IPS-20b (cell line): ENCODE results near the gene ACSL4.
"Not testable (repeated sequence)": the region's sequence is repeated elsewhere in the genome, so short reads cannot be mapped to it uniquely, and the experiment has no call there.

Source experiments
- H3K27ac ChIP-seq: one replicate; pipeline ENCODE4 v1.5.1; 2013; ENCODE audit warnings: low read length
- H3K27me3 ChIP-seq: 2 replicates; pipeline ENCODE4 v1.6.1; 2013; ENCODE audit warnings: mild to moderate bottlenecking, low read length, inconsistent platforms; ENCODE audit not compliant: insufficient read depth
- H3K36me3 ChIP-seq: 2 replicates; pipeline ENCODE4 v1.6.1; 2013; ENCODE audit warnings: low read depth, mild to moderate bottlenecking, inconsistent platforms, low read length, moderate library complexity; ENCODE audit not compliant: insufficient read depth
- H3K4me1 ChIP-seq: 2 replicates; pipeline ENCODE4 v1.6.1; 2013; ENCODE audit warnings: mild to moderate bottlenecking, control low read depth, inconsistent platforms, low read length, moderate library complexity; ENCODE audit not compliant: insufficient read depth
- H3K4me3 ChIP-seq: 2 replicates; pipeline ENCODE4 v1.5.1; 2013; ENCODE audit warnings: mild to moderate bottlenecking, low read length, inconsistent platforms
- H3K9ac ChIP-seq: 2 replicates; pipeline ENCODE4 v1.6.1; 2013; ENCODE audit warnings: low read depth, mild to moderate bottlenecking, inconsistent platforms, low read length, moderate library complexity
- H3K9me3 ChIP-seq: 2 replicates; pipeline ENCODE4 v1.6.1; 2013; ENCODE audit warnings: mild to moderate bottlenecking, low read depth, low read length, inconsistent platforms; ENCODE audit not compliant: insufficient read depth

The ACSL4 gene

GRCh38 chrX:109724971-109725370 is 8.1 kb downstream of the ACSL4 start:
- not testable (repeated sequence) for H3K36me3 ChIP-seq, H3K9ac ChIP-seq, H3K4me3 ChIP-seq, H3K4me1 ChIP-seq, H3K27ac ChIP-seq, H3K9me3 ChIP-seq, H3K27me3 ChIP-seq

DNA sequence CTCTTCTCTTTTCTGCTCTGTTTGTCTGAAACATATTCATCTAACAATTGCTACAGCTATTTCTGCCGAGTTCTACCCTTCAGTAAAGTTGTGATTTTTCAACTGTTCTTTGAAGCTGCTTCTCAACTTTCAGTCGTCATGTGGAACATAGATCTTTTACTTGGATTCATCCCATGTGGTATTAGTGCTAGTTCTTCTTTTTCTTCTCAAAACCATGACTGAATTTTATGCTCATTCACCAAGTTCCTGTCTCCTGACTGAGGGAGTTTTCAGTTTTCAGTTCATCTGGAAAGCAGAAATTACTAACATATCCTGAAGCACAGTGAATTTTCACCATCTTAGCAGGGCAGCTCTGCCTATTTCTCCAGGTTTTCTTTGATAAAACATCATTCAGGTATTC is 12.1 kb downstream of the ACSL4 start:
- H3K4me3 ChIP-seq, result no peak overlapping the region
- no peaks in the 10 kb centered on the region for H3K27me3 ChIP-seq
- H3K27ac ChIP-seq, result no peak overlapping the region
- no peaks in the 10 kb centered on the region; the same call in 1 of the 2 replicates for H3K4me1 ChIP-seq
- no peak overlapping the region for H3K9ac ChIP-seq
- no peaks in the 10 kb centered on the region for H3K9me3 ChIP-seq
- H3K36me3 ChIP-seq, result no peaks in the 10 kb centered on the region

DNA sequence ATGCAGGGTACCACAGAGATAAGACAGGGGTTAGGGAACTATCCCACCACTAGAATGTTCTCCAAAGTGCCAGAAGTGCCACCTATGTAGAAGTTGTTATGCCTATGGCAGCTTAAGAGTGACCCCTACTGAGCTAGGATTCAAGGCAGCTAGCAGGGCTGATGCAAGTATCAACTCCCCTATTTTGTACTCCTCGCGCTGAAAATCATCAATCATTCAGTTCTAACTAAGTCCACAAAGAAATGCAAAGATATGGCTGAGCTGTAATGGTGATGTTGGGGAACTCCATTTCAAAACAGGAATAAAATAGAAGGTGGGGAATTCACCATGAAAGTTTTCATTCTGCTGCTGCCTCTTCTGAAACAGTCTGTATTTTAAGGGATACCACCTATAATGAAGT is 13.8 kb downstream of the ACSL4 start:
- H3K27ac ChIP-seq, result no peak overlapping the region
- no peak overlapping the region for H3K9ac ChIP-seq
- H3K27me3 ChIP-seq, result no peaks in the 10 kb centered on the region
- no peak overlapping the region for H3K4me3 ChIP-seq
- no peaks in the 10 kb centered on the region for H3K9me3 ChIP-seq
- H3K36me3 ChIP-seq, result no peaks in the 10 kb centered on the region
- H3K4me1 ChIP-seq, result no peaks in the 10 kb centered on the region; the same call in 1 of the 2 replicates

DNA sequence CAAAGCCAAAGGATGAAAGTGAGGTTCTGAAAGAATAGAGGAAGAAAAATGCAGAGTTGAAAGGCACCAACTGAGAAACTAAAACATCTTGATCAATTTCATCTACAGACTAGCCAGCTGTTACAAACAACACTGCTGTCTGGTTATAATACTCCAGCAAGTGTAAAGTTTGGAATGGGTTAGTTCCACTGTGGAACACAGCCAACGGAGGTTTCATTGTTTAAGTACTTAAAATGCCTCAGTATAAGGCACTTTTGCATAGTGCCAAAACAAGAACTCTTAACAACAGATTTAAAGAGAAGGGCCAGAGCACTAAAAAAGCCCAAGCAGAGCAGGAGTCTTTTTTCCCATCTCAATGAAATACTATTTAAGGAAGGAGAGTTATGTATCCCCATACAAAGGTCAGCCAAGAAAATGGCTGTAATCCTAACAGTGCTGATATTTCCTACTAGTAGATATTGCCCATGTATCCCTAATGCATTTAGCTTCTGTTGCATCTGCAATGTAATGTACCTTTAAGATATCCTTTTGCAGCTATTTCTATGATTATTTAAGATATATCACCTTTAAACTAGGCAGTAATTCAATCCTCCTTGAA is 16.5 kb downstream of the ACSL4 start:
- H3K9ac ChIP-seq, result no peak overlapping the region
- H3K4me1 ChIP-seq, result no peaks in the 10 kb centered on the region
- no peaks in the 10 kb centered on the region for H3K9me3 ChIP-seq
- no peaks in the 10 kb centered on the region for H3K36me3 ChIP-seq
- no peak overlapping the region for H3K4me3 ChIP-seq
- H3K27me3 ChIP-seq, result no peaks in the 10 kb centered on the region
- H3K27ac ChIP-seq, result no peak overlapping the region

- Histone ChIP-seq H3K27me3 (no peaks in the 10 kb centered on the region), H3K27ac (no peak overlapping the region)
Measured at GRCh38 chrX:109714340-109714958, 18.6 kb downstream of the ACSL4 start.

GRCh38 chrX:109710181-109710580 is 22.9 kb downstream of the ACSL4 start:
- no peaks in the 10 kb centered on the region for H3K9me3 ChIP-seq
- no peak overlapping the region for H3K9ac ChIP-seq
- H3K4me1 ChIP-seq, result no peaks in the 10 kb centered on the region
- no peak overlapping the region for H3K27ac ChIP-seq
- no peaks in the 10 kb centered on the region for H3K36me3 ChIP-seq
- no peaks in the 10 kb centered on the region for H3K27me3 ChIP-seq
- H3K4me3 ChIP-seq, result no peak overlapping the region

More at GRCh38 chrX:109714340-109714958, 18.6 kb downstream of the ACSL4 start:
- Histone ChIP-seq H3K4me1 (no peaks in the 10 kb centered on the region), H3K9ac (no peak overlapping the region), H3K36me3 (no peaks in the 10 kb centered on the region), H3K9me3 (no peaks in the 10 kb centered on the region), H3K4me3 (no peak overlapping the region)

DNA sequence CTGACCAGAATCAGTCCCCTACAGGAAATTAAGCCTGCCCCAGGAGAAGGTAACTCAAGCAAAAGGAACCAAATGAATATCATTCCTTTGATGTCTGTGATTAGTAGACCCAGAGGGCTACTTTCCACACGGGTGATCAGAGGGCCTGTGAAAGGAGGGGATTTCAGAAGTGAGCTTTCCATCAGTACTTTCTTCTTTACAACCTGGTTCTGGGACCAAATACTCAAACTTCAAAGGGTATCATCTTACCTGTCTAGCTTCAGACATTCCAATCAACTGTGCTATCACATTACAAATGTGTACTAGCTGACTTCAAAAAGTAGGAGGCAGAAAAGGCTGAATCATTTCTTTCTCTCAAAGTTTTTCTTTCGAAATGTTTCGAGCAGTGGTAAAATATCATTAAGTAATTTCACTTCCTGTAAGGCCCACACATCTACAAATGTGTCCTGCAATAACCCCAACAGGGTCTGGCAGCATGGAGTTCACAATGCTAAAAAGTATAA is 23.9 kb downstream of the ACSL4 start:
- H3K27ac ChIP-seq, result no peak overlapping the region
- H3K36me3 ChIP-seq, result no peaks in the 10 kb centered on the region
- H3K4me1 ChIP-seq, result no peaks in the 10 kb centered on the region
- H3K9me3 ChIP-seq, result no peaks in the 10 kb centered on the region
- no peaks in the 10 kb centered on the region for H3K27me3 ChIP-seq
- no peak overlapping the region for H3K4me3 ChIP-seq
- no peak overlapping the region for H3K9ac ChIP-seq

DNA sequence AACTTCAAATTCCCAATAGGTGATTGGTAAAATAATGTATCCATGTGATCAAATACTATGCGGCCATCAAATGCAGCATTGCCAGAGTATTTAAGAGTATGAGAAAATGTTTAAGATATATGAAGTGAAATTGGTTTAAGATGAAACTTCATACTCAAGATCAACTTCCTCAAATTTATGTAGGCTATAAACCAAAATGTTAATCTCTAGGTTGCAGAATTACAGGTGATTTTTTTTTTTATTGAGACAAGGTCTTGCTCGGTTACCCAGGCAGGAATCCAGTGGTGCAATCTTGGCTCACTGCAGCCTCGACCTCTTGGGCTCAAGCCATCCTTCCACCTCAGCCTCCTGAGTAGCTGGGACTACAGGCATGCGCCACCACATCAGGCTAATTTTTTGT is 25.3 kb downstream of the ACSL4 start:
- Histone ChIP-seq H3K27me3 (no peaks in the 10 kb centered on the region), H3K9ac (no peak overlapping the region), H3K4me3 (no peak overlapping the region), H3K27ac (no peak overlapping the region), H3K4me1 (no peaks in the 10 kb centered on the region), H3K9me3 (no peaks in the 10 kb centered on the region), H3K36me3 (no peaks in the 10 kb centered on the region)

DNA sequence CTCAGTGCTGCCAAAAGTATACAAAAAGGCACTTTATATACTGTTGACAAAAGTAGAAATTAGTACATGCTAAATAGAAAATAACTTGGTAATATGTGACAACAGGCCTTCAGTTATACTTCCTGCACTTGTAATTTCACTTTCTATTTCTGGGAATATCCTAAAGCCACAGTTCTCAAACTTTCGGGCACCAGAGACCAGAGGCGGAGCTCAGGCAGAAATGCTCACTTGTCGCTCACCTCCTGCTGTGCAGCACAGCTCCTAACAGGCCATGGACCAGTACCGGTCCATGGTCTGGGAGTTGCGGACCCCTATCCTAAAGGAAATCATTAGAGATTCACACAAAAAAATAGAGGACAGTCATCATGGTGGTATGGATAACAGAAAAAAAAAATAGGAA is 25.7 kb downstream of the ACSL4 start:
- no peak overlapping the region for H3K4me3 ChIP-seq
- no peaks in the 10 kb centered on the region for H3K36me3 ChIP-seq
- H3K27me3 ChIP-seq, result no peaks in the 10 kb centered on the region
- no peak overlapping the region for H3K27ac ChIP-seq
- H3K4me1 ChIP-seq, result no peaks in the 10 kb centered on the region
- no peaks in the 10 kb centered on the region for H3K9me3 ChIP-seq
- H3K9ac ChIP-seq, result no peak overlapping the region

- no peaks in the 10 kb centered on the region for H3K27me3 ChIP-seq
- H3K36me3 ChIP-seq, result no peaks in the 10 kb centered on the region
- H3K4me1 ChIP-seq, result no peaks in the 10 kb centered on the region
- H3K9ac ChIP-seq, result no peak overlapping the region
- H3K9me3 ChIP-seq, result no peaks in the 10 kb centered on the region
- H3K27ac ChIP-seq, result no peak overlapping the region
- H3K4me3 ChIP-seq, result no peak overlapping the region
Measured at GRCh38 chrX:109704563-109704962, 28.5 kb downstream of the ACSL4 start.

GRCh38 chrX:109697855-109698254 is 35.2 kb downstream of the ACSL4 start:
- no peaks in the 10 kb centered on the region for H3K4me1 ChIP-seq
- no peak overlapping the region for H3K27ac ChIP-seq
- H3K27me3 ChIP-seq, result no peaks in the 10 kb centered on the region
- no peaks in the 10 kb centered on the region for H3K36me3 ChIP-seq
- no peak overlapping the region for H3K9ac ChIP-seq
- H3K4me3 ChIP-seq, result no peak overlapping the region
- H3K9me3 ChIP-seq, result no peaks in the 10 kb centered on the region

GRCh38 chrX:109696146-109696740 is 36.8 kb downstream of the ACSL4 start:
- Histone ChIP-seq H3K4me1 (no peaks in the 10 kb centered on the region), H3K27me3 (no peaks in the 10 kb centered on the region)

More at GRCh38 chrX:109696146-109696740, 36.8 kb downstream of the ACSL4 start:
- Histone ChIP-seq H3K27ac (no peak overlapping the region), H3K9me3 (no peaks in the 10 kb centered on the region), H3K9ac (no peak overlapping the region), H3K4me3 (no peak overlapping the region), H3K36me3 (no peaks in the 10 kb centered on the region)
